Breast epithelium (tissue), 4 donors: Measurements from ENCODE around the gene RNF41. TPM values are rescaled to one million over a fixed set of nuclear protein-coding genes. Genes with fewer than 3 reads are reported as not detected.

Source experiments
- DNase-seq, 2 donors: peaks; one replicate each; pipeline ENCODE4 v3.0.0-alpha.2; 2019; ENCODE audit warnings: low spot score in 2 of 2
- H3K27ac ChIP-seq, 2 donors: fragments of 200-600 bp; sonication (generic) in 1 of 2; one replicate each; pipeline ENCODE4 v1.5.1; 2016 to 2019; ENCODE audit warnings: mild to moderate bottlenecking in 1 of 2
- H3K27me3 ChIP-seq, 2 donors: fragments of 200-600 bp; sonication (generic) in 1 of 2; one replicate each; pipeline versions ENCODE4 v1.5.1 to v1.6.0; 2017 to 2019; ENCODE audit warnings: control low read depth in 1 of 2, mild to moderate bottlenecking in 1 of 2
- H3K36me3 ChIP-seq: fragments of 200-600 bp; one replicate; pipeline ENCODE4 v1.5.1; 2019
- H3K4me1 ChIP-seq, 2 donors: fragments of 200-600 bp; sonication (generic); one replicate each; pipeline ENCODE4 v1.5.1; 2016 to 2019; ENCODE audit warnings: control low read depth in 1 of 2
- H3K4me3 ChIP-seq, 3 donors: fragments of 200-600 bp; sonication (generic); 1 replicate in 2 of 3; 2 replicates in 1 of 3; pipeline ENCODE4 v1.5.1; 2016 to 2019; ENCODE audit warnings: mild to moderate bottlenecking in 3 of 3, moderate library complexity in 2 of 3
- H3K9me3 ChIP-seq, 2 donors: fragments of 200-600 bp; sonication (generic) in 1 of 2; one replicate each; pipeline ENCODE4 v1.5.1; 2016 to 2019; ENCODE audit warnings: control low read depth in 1 of 2
- CTCF ChIP-seq, 3 donors: fragments of 450-650 bp; IDR thresholded peaks; one replicate each; pipeline ENCODE4 v1.5.1; 2016 to 2017; ENCODE audit warnings: antibody characterized with exemption in 3 of 3, mild to moderate bottlenecking in 3 of 3, moderate library complexity in 3 of 3
- POLR2A ChIP-seq: fragments of 450-650 bp; IDR thresholded peaks from one replicate; pipeline ENCODE4 v1.6.1; 2016; ENCODE audit warnings: antibody characterized with exemption, mild to moderate bottlenecking, moderate library complexity
- POLR2AphosphoS5 ChIP-seq, 3 donors: sonication (generic); formaldehyde crosslinking; IDR thresholded peaks; one replicate each; pipeline ENCODE4 v1.6.1; 2017; ENCODE audit warnings: antibody characterized with exemption in 3 of 3
- intact Hi-C: fragments of 100-400 bp; cut with DNase I; formaldehyde crosslinking; loops from one replicate; pipeline ENCODE4 v1.15.1; 2023; ENCODE audit warnings: low total_unique reads
- total RNA-seq, 3 donors: library from RNA; depleted of rRNA; stranded (reverse); fragments of >200 nt; gene quantifications; one replicate each; pipeline ENCODE4 v1.1.0, GENCODE V29; 2016

The RNF41 gene
- total RNA-seq, 3 donors from 2014 or later: 64.4 to 86.6 (median 81.3) TPM

- H3K9me3 ChIP-seq: no peaks in the 10 kb centered on the region
- no peaks in the 10 kb centered on the region for H3K36me3 ChIP-seq
- H3K27ac ChIP-seq: peak overlapping the region; percentile 92 to 95
- no peak for TF ChIP-seq CTCF (IDR thresholded peaks at IDR 0.05)
- TF ChIP-seq POLR2AphosphoS5 (IDR thresholded peaks at IDR 0.05): no peak
- no peak for TF ChIP-seq POLR2A
- H3K4me3 ChIP-seq: peak overlapping the region; percentile 70 to 87 (median 83)
- intact Hi-C loops: no loop called here
- H3K4me1 ChIP-seq: peaks cover 0 to 6% of the 10 kb centered on the region in 2 donors
- H3K27me3 ChIP-seq: no peaks in the 10 kb centered on the region
- peak; percentile 65 to 74 for DNase-seq
Measured at GRCh38 chr12:56221232-56221756, 428 bp downstream of the RNF41 start.

- Histone ChIP-seq H3K9me3 (no peaks in the 10 kb centered on the region), H3K27me3 (no peaks in the 10 kb centered on the region), H3K4me1 (peaks cover 0 to 6% of the 10 kb centered on the region in 2 donors), H3K27ac (peak overlapping the region; percentile 92 to 95), H3K4me3 (peak overlapping the region; percentile 70 to 87 (median 83)), H3K36me3 (no peaks in the 10 kb centered on the region)
- no peak for DNase-seq
- no peak for TF ChIP-seq CTCF (IDR thresholded peaks at IDR 0.05)
- no peak for TF ChIP-seq POLR2A
- no peak for TF ChIP-seq POLR2AphosphoS5 (IDR thresholded peaks at IDR 0.05)
- intact Hi-C loops: no loop called here
Measured at GRCh38 chr12:56220611-56221231, 1.0 kb downstream of the RNF41 start.

DNA sequence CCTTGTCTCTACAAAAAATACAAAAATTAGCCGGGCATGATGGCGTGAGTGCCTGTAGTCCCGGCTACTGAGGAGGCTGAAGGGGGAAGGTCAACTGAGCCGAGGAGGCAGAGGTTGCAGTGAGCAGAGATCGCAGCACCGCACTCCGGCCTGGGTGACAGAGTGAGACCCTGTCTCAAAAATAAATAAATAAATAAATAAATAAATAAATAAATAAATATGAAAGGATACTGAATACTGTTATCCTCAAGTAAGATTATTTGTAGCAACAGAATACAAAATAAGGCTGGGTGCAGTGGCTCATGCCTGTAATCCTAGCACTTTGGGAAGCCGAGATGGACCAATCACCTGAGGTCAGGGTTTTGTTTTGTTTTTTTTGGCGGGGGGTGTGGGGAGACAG, 1.9 kb downstream of the RNF41 start:
- H3K4me1 ChIP-seq: peaks cover 0 to 6% of the 10 kb centered on the region in 2 donors
- no peaks in the 10 kb centered on the region for H3K36me3 ChIP-seq
- no peak for DNase-seq
- peak overlapping the region; percentile 92 to 95 for H3K27ac ChIP-seq
- H3K27me3 ChIP-seq: no peaks in the 10 kb centered on the region
- TF ChIP-seq CTCF (IDR thresholded peaks at IDR 0.05): no peak
- intact Hi-C loops: no loop called here
- H3K9me3 ChIP-seq: no peaks in the 10 kb centered on the region
- peak overlapping the region in 1 of 3 donors; percentile 83 for H3K4me3 ChIP-seq

DNA sequence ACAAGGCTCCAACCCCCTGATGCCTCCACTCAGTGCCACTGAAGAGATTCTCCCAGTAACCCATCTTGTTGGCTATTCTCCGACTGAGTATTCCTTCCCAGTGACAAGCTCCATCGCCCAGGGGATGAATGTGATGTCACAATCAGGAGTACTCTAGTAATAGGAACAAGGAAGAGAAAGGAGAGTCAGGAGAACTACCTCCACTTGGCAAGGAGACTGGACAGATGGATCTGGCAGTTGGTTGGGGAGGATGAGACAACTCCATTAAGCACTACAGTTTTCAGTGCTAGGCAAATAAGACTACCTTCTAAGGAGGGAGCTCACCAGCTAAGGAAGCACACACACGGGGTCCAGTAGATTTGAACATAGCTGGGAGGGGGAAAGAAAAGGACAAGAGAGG, 5.3 kb downstream of the RNF41 start:
- intact Hi-C loops: no loop called here
- peaks cover 0 to 6% of the 10 kb centered on the region in 2 donors for H3K4me1 ChIP-seq
- H3K27ac ChIP-seq: no peak overlapping the region
- no peak for TF ChIP-seq POLR2A
- no peak for TF ChIP-seq CTCF (IDR thresholded peaks at IDR 0.05)
- no peak for TF ChIP-seq POLR2AphosphoS5 (IDR thresholded peaks at IDR 0.05)
- no peaks in the 10 kb centered on the region for H3K36me3 ChIP-seq
- DNase-seq: no peak
- no peak overlapping the region for H3K4me3 ChIP-seq
- no peaks in the 10 kb centered on the region for H3K9me3 ChIP-seq
- H3K27me3 ChIP-seq: no peaks in the 10 kb centered on the region

DNA sequence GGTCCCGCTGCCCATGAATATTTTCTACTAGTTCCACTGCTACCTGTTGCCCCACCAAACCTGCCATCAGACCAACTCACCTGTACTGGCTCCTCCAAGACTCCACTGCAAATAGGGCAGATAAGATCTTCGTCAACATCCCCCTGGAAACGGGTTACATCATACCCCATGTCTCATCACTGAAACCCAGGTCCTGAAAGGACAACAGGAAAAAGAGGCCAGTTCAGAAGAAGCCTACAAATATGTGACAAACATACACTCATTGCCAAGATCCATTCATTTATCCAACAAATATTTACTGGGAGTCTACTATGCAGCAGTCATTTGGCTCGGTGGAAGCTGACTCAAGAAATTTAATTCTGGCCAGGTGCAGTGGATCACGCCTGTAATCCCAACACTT, 7.8 kb downstream of the RNF41 start:
- no peak for DNase-seq
- Histone ChIP-seq H3K27ac (peak overlapping the region; percentile 10 to 13), H3K27me3 (no peaks in the 10 kb centered on the region), H3K9me3 (no peaks in the 10 kb centered on the region), H3K36me3 (peaks cover 4% of the 10 kb centered on the region), H3K4me3 (no peak overlapping the region), H3K4me1 (no peaks in the 10 kb centered on the region)
- intact Hi-C loops: no loop called here
- TF ChIP-seq POLR2A (no peak), POLR2AphosphoS5 (IDR thresholded peaks at IDR 0.05) (no peak), CTCF (IDR thresholded peaks at IDR 0.05) (no peak)
